ENCODE measurements around the gene SLC25A21.
A peak's percentile ranks its signal among the peaks of the same experiment; 100 is the strongest.

Gene SLC25A21

DNA sequence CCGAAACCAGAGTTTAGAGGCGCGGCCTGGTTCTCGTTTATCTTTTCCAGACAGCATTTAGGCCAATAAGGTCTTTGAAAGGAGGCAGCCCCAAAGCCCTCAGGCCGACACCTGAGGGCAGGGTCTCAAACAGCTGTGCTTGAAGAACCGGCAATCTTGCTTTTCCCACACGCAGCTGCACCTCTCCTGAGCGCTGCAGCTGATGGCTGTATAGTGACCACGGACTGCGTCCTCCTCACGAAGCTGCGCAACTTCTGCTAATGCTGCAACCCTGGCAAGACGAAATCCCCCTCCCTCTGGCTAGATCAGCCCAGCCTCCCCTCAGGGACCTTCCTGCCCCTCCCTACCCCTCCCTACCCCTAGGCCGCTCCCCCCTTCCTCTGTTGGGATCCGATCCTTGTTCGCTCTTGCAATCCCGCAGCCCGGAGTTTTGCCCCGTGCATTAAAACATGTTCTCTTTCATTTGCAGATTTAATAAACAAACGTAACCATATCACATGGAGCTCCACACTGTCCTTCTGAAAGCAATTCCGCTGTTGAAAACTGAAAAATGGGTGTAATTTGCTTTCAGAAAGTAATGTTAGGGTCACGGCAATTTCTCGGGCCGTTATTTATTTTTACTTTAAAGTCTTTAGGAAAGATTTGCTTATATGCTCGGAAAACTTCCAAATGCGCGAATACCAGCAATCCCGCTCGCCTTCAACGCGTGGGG, 515.6 kb downstream of the SLC25A21 start:
- in situ Hi-C loops (cut with MboI; ENCODE audit: low pct_unique_long_range_greater_than_20kb, low sequenced_read_pairs, unreplicated experiment) = loop anchor here (10.0 to 25.0 kb wide), 2 partner anchors 142 to 930 kb away; partner anchors contain the start of genes FOXA1 and TTC6
- TF ChIP-seq, protein P1, sequence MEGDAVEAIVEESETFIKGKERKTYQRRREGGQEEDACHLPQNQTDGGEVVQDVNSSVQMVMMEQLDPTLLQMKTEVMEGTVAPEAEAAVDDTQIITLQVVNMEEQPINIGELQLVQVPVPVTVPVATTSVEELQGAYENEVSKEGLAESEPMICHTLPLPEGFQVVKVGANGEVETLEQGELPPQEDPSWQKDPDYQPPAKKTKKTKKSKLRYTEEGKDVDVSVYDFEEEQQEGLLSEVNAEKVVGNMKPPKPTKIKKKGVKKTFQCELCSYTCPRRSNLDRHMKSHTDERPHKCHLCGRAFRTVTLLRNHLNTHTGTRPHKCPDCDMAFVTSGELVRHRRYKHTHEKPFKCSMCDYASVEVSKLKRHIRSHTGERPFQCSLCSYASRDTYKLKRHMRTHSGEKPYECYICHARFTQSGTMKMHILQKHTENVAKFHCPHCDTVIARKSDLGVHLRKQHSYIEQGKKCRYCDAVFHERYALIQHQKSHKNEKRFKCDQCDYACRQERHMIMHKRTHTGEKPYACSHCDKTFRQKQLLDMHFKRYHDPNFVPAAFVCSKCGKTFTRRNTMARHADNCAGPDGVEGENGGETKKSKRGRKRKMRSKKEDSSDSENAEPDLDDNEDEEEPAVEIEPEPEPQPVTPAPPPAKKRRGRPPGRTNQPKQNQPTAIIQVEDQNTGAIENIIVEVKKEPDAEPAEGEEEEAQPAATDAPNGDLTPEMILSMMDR (IDR thresholded peaks at IDR 0.05; ENCODE audit: extremely low read depth, insufficient read depth, missing control alignments) = no peak
- DNase-seq (ENCODE audit: low spot score) = peak; percentile 18

DNA sequence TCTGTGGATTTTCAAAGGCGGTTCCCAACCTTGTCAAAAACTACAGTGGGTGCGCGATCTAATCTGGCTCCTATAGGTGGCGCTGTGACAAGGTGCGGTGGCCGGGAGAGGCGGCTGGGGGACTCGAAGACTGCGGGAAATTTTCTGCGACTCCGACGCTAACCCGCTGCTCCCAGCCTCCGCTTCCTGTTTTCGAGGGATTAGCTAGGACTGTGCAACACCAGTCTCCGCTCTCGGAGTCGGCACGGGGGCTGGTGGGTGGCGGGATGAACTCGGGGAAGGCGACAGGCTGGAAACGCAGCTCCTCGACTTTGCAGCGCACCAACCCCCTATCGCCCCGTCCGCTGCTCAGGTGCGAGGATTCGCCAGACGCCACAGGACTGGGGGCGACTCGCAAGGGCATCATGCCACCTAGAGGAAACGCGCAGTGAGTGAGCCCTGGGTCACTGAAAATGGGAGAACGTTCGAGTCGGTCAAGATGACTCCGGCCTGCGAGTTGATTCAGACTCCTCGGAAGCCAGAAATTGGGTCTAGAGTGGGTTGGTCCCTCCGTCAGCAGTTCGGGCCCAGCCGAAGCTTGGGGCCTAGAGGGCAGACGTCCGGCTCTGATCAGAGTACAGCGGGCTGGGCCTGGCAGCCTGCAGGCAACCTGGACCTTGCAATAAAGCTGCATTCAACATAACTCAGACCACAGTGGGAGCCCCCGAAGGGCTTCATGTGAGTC, 516.3 kb downstream of the SLC25A21 start:
- in situ Hi-C loops (cut with MboI; ENCODE audit: low pct_unique_long_range_greater_than_20kb, low sequenced_read_pairs, unreplicated experiment) = loop anchor here (10.0 to 25.0 kb wide), 2 partner anchors 141 to 931 kb away; partner anchors contain the start of genes FOXA1 and TTC6
- TF ChIP-seq, protein P1 (IDR thresholded peaks at IDR 0.05; ENCODE audit: extremely low read depth, insufficient read depth, missing control alignments) = peak; percentile 49
- peak; percentile 46 for DNase-seq (ENCODE audit: low spot score)

DNA sequence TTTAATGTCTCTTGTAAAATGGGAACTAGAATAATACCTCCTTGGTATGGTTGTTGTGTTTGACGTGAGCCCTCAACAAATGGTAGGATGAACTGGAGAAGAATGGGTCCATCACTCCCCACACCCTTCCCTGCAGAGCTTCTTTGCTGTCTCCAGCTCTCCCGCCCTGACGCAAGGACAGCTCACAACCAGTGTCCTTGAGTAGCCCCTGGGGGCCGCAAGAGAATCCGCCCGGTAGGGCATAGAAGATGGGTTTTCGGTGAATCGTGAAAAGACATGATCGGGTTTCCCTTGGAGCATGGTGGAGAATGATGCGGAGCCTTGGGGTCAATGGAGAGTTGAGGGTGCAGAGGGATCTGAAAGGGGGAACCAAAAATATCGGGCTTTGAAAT, 516.8 kb downstream of the SLC25A21 start:
- no peak for DNase-seq (ENCODE audit: low spot score)
- TF ChIP-seq, protein P1 (IDR thresholded peaks at IDR 0.05; ENCODE audit: extremely low read depth, insufficient read depth, missing control alignments) = no peak
- in situ Hi-C loops (cut with MboI; ENCODE audit: low pct_unique_long_range_greater_than_20kb, low sequenced_read_pairs, unreplicated experiment) = loop anchor here (10.0 to 25.0 kb wide), 2 partner anchors 141 to 932 kb away; partner anchors contain the start of genes FOXA1 and TTC6

DNA sequence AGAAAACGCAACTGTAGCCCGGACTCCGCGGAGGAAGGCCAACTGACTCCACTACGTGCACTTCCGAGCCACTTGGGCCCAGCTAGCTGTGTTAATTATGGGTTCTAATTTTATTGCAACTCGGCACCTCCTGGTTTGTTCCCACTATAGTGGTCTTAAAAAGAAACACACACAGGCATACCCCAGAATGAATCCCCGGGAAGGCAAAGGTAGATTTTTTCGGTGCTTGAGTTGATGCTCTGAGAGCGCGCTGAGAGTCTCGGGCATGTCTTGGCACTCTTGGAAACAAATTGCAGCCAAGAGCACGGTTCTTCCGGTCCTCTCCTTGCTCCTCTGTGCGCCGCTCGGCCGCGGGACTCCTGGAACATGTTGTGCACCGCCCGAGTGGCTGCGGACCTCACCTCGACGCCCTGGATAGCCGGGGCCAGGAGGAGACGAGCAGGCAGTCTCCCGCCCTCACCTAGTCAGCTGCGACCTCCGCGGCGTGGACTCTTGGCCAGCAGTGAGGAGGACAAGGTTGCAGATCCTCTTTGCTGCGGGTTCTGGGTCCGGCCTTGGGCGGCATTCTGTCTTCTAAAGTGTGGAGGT, 517.5 kb downstream of the SLC25A21 start:
- in situ Hi-C loops (cut with MboI; ENCODE audit: low pct_unique_long_range_greater_than_20kb, low sequenced_read_pairs, unreplicated experiment) = loop anchor here (10.0 to 25.0 kb wide), 2 partner anchors 140 to 932 kb away; partner anchors contain the start of genes FOXA1 and TTC6
- DNase-seq (ENCODE audit: low spot score) = no peak
- TF ChIP-seq, protein P1 (IDR thresholded peaks at IDR 0.05; ENCODE audit: extremely low read depth, insufficient read depth, missing control alignments) = no peak

DNA sequence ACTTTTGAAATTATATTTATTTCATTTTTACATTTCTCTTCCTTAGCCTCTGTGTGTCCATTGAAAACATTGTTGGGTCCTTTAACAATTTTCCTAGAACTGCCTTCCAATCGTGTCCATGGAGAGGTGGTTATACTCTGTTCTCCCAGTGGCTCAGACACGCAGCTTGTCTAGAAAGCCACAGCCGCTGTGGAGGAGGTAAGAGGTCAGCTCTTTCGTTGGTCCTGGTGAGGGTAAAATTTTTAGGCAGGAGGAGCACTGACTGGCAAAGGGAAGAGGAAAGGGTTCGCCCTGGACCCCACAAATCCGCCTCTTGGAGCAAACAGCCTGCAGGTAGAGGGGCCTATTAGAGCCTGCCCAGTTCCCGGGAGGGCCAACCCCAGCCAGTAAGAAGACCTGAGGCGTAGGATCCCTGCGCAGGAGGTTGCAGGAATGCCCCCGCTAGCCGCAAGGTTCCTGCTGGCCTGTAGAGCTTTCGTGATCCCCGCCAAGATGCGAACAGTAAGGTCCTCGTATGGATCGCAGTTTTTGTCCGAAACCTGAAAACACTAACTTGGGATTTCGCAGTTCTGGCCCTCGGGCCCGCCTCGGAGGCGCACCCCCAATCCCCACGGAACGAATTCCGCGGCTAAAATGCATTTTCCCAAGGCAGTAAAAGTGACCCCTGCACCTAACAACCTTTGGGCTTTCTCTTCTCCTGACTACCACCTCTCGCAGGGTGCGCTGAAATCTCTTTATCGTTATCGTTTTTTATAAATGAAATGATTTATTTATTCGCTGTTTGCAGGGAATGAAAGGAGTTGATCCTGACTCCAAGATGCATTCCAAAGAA, 518.2 kb downstream of the SLC25A21 start:
- no peak for DNase-seq (ENCODE audit: low spot score)
- in situ Hi-C loops (cut with MboI; ENCODE audit: low pct_unique_long_range_greater_than_20kb, low sequenced_read_pairs, unreplicated experiment) = loop anchor here (10.0 to 25.0 kb wide), 2 partner anchors 139 to 933 kb away; partner anchors contain the start of genes FOXA1 and TTC6
- TF ChIP-seq, protein P1 (IDR thresholded peaks at IDR 0.05; ENCODE audit: extremely low read depth, insufficient read depth, missing control alignments) = no peak
